ENCODE results near the gene PLIN5. TPM values are rescaled to one million over a fixed set of nuclear protein-coding genes. Genes with fewer than 3 reads are reported as not detected.

Gene PLIN5
- total RNA-seq, 4 donors from 2014 or later = 1.0 to 21.2 (median 5.3) TPM

DNA sequence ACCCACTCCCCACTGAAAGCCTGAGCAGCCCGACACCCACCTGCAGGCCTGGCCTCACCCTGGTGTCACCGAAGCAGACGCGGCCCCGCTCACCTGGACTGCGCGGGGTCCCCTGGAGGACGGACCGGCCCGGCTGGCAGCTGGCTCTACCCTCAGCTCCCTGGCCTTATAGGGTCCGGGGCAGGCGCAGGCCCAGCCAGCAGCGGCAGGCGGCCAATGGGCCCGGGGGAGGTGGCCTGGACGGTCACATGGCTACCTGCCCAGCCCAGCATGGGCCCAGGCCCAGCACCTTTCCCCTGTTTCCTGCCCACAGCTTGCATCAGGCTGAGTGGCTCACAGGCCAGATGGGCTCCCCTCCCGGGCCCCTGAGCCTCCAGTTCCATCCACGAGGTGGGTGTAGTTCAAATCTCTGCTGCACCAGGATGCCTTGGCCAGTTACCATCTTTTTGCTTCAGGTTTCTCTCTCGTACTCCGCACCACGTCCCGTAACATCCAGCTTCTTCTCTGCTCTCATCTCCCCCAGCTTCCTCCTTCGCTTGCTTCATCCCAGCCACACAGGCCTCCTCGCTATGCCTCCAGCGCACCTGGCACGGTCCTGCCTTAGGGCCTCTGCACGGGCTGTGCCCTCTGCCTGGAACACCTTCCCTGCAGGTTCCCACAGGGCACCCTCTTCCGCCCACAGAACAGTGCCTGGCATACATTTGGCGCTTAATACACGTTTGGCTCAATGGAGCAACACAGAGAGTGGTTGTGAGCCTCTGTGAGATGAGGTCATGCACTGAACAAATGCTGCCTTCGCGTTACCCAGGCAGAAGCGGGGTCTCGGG lies 16.5 kb downstream of the PLIN5 start, which contains the start of gene PLIN4:
PLIN4 (minus strand) TSS at position 142 of the 827 bp plus-strand sequence. CDS start 214 bp downstream, outside the sequence.
- WGBS, 2 donors = 50 to 60% methylated on average over 22 to 31 of the region's 34 CpGs
- intact Hi-C loops (cut with DNase I; ENCODE audit: low total_unique reads) = no loop called here
- TF ChIP-seq, protein P1, sequence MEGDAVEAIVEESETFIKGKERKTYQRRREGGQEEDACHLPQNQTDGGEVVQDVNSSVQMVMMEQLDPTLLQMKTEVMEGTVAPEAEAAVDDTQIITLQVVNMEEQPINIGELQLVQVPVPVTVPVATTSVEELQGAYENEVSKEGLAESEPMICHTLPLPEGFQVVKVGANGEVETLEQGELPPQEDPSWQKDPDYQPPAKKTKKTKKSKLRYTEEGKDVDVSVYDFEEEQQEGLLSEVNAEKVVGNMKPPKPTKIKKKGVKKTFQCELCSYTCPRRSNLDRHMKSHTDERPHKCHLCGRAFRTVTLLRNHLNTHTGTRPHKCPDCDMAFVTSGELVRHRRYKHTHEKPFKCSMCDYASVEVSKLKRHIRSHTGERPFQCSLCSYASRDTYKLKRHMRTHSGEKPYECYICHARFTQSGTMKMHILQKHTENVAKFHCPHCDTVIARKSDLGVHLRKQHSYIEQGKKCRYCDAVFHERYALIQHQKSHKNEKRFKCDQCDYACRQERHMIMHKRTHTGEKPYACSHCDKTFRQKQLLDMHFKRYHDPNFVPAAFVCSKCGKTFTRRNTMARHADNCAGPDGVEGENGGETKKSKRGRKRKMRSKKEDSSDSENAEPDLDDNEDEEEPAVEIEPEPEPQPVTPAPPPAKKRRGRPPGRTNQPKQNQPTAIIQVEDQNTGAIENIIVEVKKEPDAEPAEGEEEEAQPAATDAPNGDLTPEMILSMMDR (IDR thresholded peaks at IDR 0.05) = no peak
- TF ChIP-seq POLR2A (IDR thresholded peaks at IDR 0.05) = no peak
- DNase-seq (ENCODE audit: low spot score in 2 of 2) = no peak
- H3K4me3 ChIP-seq (ENCODE audit: low read depth, poor library complexity, severe bottlenecking) = no peak within 1 kb of the TSS

DNA sequence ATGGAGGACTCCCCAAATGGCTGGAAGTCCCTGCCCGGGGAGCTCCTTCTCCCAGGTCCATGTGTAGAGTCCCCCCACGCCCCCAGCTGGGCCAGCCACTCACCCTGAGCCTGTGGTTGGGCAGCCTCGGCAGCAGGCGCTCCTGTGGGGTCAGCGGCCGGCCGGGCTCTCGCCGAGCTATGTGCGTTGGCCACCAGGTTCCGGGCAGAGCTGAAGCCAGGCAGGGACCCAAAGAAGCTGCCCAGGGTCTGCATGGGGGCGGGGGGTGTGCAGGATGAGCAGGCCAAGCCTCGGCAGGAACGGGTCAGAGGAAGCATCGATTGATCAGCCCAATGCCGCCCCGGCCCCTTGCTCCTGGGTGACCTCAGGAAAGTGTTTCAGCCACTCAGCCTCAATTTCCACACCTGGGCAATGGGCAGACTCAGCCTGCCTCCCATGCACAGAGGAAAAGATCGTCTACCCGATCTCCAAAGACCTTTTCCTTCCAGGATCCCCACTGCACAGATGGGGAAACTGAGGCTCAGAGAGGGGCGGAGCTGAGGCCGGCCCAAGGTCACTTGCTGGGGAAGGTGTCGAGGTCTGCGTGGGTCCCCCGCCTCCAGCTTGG lies 17.5 kb downstream of the PLIN5 start:
- no peak for DNase-seq (ENCODE audit: low spot score in 2 of 2)
- intact Hi-C loops (cut with DNase I; ENCODE audit: low total_unique reads) = no loop called here
- TF ChIP-seq POLR2A (IDR thresholded peaks at IDR 0.05) = no peak
- TF ChIP-seq, protein P1 (IDR thresholded peaks at IDR 0.05) = no peak
- WGBS, 2 donors = 82 to 89% methylated on average over 15 to 24 of the region's 24 CpGs
- no peak overlapping the region for H3K4me3 ChIP-seq (ENCODE audit: low read depth, poor library complexity, severe bottlenecking)

DNA sequence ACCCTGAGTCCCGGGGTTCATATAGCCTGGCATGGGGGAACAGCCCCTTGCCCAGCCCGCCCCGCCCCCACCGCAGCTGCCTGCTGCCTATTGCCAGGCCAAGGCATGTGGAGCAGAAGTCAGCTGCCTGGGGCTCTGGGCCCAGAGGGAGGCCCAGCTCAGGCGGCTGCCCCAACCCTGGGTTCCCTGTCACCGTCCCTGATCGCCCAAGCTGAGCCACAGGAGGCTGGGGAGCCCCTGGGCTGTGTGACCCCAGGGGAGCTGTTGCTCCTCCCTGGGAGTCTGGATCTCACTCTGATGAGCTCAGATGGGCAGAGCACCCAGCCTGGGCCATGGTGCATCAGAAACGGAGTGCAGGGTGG lies 18.1 kb downstream of the PLIN5 start:
- DNase-seq (ENCODE audit: low spot score in 2 of 2) = no peak
- TF ChIP-seq POLR2A (IDR thresholded peaks at IDR 0.05) = no peak
- TF ChIP-seq, protein P1 (IDR thresholded peaks at IDR 0.05) = no peak
- intact Hi-C loops (cut with DNase I; ENCODE audit: low total_unique reads) = no loop called here
- WGBS, 2 donors = 20 to 32% methylated on average over 3 to 5 of the region's 8 CpGs
- no peak overlapping the region for H3K4me3 ChIP-seq (ENCODE audit: low read depth, poor library complexity, severe bottlenecking)

DNA sequence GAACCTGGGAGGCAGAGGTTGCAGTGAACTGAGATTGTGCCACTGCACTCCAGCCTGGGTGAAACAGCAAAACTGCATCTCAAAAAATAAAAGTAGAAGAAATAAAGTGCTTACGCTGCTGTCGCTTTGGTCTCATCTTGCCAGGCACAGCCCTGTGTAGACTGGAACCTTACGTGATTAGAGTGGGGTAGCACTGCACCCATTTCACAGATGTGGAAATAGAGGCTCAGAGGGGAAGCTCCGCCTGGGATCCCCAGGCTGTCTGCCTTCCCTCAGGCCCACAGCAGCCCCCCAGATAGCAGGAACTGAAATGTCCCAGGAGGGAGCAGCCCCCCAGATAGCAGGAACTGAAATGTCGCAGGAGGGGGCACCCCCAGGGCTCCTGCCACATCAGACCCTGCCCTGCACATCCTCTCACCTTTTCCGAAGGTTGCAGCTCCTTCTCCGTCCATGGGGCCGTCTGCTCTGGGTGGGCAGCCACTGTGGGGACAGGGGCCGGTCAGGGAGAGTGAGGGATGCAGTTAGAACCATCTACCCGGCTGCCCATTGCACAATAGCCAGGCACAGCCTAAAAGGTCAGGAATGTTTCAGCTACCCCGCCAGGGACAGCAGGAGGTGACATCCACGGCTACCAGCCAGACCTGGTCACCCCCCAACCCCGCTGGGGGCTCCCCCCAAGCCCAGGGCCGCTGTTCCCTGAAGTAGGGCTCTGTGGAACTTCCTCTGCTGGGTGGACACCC lies 18.7 kb downstream of the PLIN5 start:
- TF ChIP-seq, protein P1 (IDR thresholded peaks at IDR 0.05) = no peak
- TF ChIP-seq POLR2A (IDR thresholded peaks at IDR 0.05) = no peak
- no peak overlapping the region for H3K4me3 ChIP-seq (ENCODE audit: low read depth, poor library complexity, severe bottlenecking)
- intact Hi-C loops (cut with DNase I; ENCODE audit: low total_unique reads) = no loop called here
- no peak for DNase-seq (ENCODE audit: low spot score in 2 of 2)
- 65 to 83% methylated on average over 11 to 14 of the region's 14 CpGs for WGBS, 2 donors

DNA sequence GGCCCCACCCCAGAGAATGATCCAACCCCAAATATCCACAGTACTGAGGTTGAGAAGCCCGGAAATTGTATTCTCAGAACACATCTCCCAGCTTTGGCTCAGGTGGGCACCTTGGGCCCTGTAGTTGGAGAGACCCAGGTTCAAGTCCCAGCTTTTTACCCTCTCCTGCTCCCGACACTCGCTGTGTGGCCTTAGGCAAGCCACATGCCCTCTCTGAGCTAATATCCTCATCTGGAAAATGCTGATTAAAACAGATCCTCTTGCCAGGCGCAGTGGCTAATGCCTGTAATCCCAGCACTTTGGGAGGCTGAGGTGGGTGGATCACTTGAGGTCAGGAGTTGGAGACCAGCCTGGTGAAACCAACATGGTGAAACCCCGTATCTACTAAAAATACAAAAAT lies 19.3 kb downstream of the PLIN5 start:
- DNase-seq (ENCODE audit: low spot score in 2 of 2) = no peak
- no peak overlapping the region for H3K4me3 ChIP-seq (ENCODE audit: low read depth, poor library complexity, severe bottlenecking)
- no peak for TF ChIP-seq POLR2A (IDR thresholded peaks at IDR 0.05)
- TF ChIP-seq, protein P1 (IDR thresholded peaks at IDR 0.05) = no peak
- WGBS, 2 donors = 87 to 91% methylated on average over 5 of the region's 5 CpGs
- intact Hi-C loops (cut with DNase I; ENCODE audit: low total_unique reads) = no loop called here
